Measurements from ENCODE around the gene SYF2.
"Not testable (repeated sequence)": the region's sequence is repeated elsewhere in the genome, so short reads cannot be mapped to it uniquely, and the experiment has no call there.

SYF2 gene

GRCh38 chr1:25232027-25232865 lies at the start of gene SYF2:
Gene SYF2, minus strand, starts transcription at chr1:25232502. Its CDS starts 35 bp downstream, at chr1:25232467.
- DNase-seq, result peak; percentile 91

- DNase-seq, result not testable (repeated sequence)
Measured at GRCh38 chr1:25279693-25280111, 47.4 kb upstream of the SYF2 start.

- not testable (repeated sequence) for DNase-seq
Measured at GRCh38 chr1:25278790-25279189, 46.5 kb upstream of the SYF2 start.

GRCh38 chr1:25278358-25278757 lies 46.1 kb upstream of the SYF2 start:
- not testable (repeated sequence) for DNase-seq

GRCh38 chr1:25277295-25277694 lies 45.0 kb upstream of the SYF2 start:
- not testable (repeated sequence) for DNase-seq

GRCh38 chr1:25275648-25276047 lies 43.3 kb upstream of the SYF2 start:
- not testable (repeated sequence) for DNase-seq

GRCh38 chr1:25272238-25272637 lies 39.9 kb upstream of the SYF2 start, which contains the start of gene RHD:
Gene RHD, plus strand, starts transcription at chr1:25272509. Its CDS starts 39 bp downstream, at chr1:25272548.
- not testable (repeated sequence) for DNase-seq

GRCh38 chr1:25268143-25268760 lies 36.0 kb upstream of the SYF2 start:
- DNase-seq, result not testable (repeated sequence)

GRCh38 chr1:25267288-25268142 lies 35.2 kb upstream of the SYF2 start:
- DNase-seq, result peak; percentile 59

GRCh38 chr1:25266554-25267287 lies 34.4 kb upstream of the SYF2 start:
- DNase-seq, result not testable (repeated sequence)

GRCh38 chr1:25260336-25260735 lies 28.0 kb upstream of the SYF2 start:
- DNase-seq, result not testable (repeated sequence)

GRCh38 chr1:25259813-25260212 lies 27.5 kb upstream of the SYF2 start:
- DNase-seq, result not testable (repeated sequence)

- no peak for DNase-seq
Measured at GRCh38 chr1:25257196-25257595, 24.9 kb upstream of the SYF2 start.

GRCh38 chr1:25256578-25256965 lies 24.3 kb upstream of the SYF2 start:
- no peak for DNase-seq

- no peak for DNase-seq
Measured at GRCh38 chr1:25255706-25256577, 23.6 kb upstream of the SYF2 start.

- no peak for DNase-seq
Measured at GRCh38 chr1:25253911-25254310, 21.6 kb upstream of the SYF2 start.

- no peak for DNase-seq
Measured at GRCh38 chr1:25247829-25248754, 15.8 kb upstream of the SYF2 start.

- DNase-seq, result peak; percentile 84
Measured at GRCh38 chr1:25247024-25247828, 14.9 kb upstream of the SYF2 start, which contains the start of gene RSRP1. Gene RSRP1, minus strand, starts transcription at chr1:25247454. Its CDS starts 491 bp downstream, at chr1:25246963.

- DNase-seq, result no peak
Measured at GRCh38 chr1:25246600-25247023, 14.3 kb upstream of the SYF2 start.

All from NCI-H2029 treated with DMSO at 0.1 percent for 48 hours (cell line).